Measurements from ENCODE around the gene AARSD1.
"Not testable (repeated sequence)": the region's sequence is repeated elsewhere in the genome, so short reads cannot be mapped to it uniquely, and the experiment has no call there.

Gene AARSD1

GRCh38 chr17:42969001-42969581 lies 4.8 kb upstream of the AARSD1 start:
- FAIRE-seq (no peak), DNase-seq (ENCODE audit: insufficient read length, low spot score) (no peak)
- no peak for TF ChIP-seq POLR2A (IDR thresholded peaks at IDR 0.05; ENCODE audit: low read depth, low read length)

- DNase-seq (ENCODE audit: insufficient read length, low spot score) (no peak), FAIRE-seq (no peak)
- no peak for TF ChIP-seq POLR2A (IDR thresholded peaks at IDR 0.05; ENCODE audit: low read depth, low read length)
Measured at GRCh38 chr17:42967925-42968324, 3.7 kb upstream of the AARSD1 start.

GRCh38 chr17:42953669-42954068 lies 10.6 kb downstream of the AARSD1 start:
- FAIRE-seq: no peak
- TF ChIP-seq POLR2A (IDR thresholded peaks at IDR 0.05; ENCODE audit: low read depth, low read length): no peak
- DNase-seq (ENCODE audit: insufficient read length, low spot score): no peak

GRCh38 chr17:42950044-42950783 lies 14.0 kb downstream of the AARSD1 start:
- FAIRE-seq (no peak), DNase-seq (ENCODE audit: insufficient read length, low spot score) (no peak)
- no peak for TF ChIP-seq POLR2A (IDR thresholded peaks at IDR 0.05; ENCODE audit: low read depth, low read length)

- TF ChIP-seq POLR2A (IDR thresholded peaks at IDR 0.05; ENCODE audit: low read depth, low read length): no peak
- DNase-seq (ENCODE audit: insufficient read length, low spot score): no peak
- FAIRE-seq: no peak
Measured at GRCh38 chr17:42946812-42947211, 17.4 kb downstream of the AARSD1 start.

GRCh38 chr17:42944211-42944610 lies 20.0 kb downstream of the AARSD1 start:
- no peak for DNase-seq (ENCODE audit: insufficient read length, low spot score)
- FAIRE-seq: no peak

GRCh38 chr17:42937712-42938596 lies 26.3 kb downstream of the AARSD1 start:
- FAIRE-seq: no peak
- DNase-seq (ENCODE audit: insufficient read length, low spot score): peak; percentile 44
- TF ChIP-seq POLR2A (IDR thresholded peaks at IDR 0.05; ENCODE audit: low read depth, low read length): no peak

More at GRCh38 chr17:42944211-42944610, 20.0 kb downstream of the AARSD1 start:
- TF ChIP-seq POLR2A (IDR thresholded peaks at IDR 0.05; ENCODE audit: low read depth, low read length): no peak

- FAIRE-seq: no peak
- no peak for TF ChIP-seq POLR2A (IDR thresholded peaks at IDR 0.05; ENCODE audit: low read depth, low read length)
- no peak for DNase-seq (ENCODE audit: insufficient read length, low spot score)
Measured at GRCh38 chr17:42929497-42929844, 34.8 kb downstream of the AARSD1 start.

GRCh38 chr17:42928714-42929496 lies 35.3 kb downstream of the AARSD1 start:
- DNase-seq (ENCODE audit: insufficient read length, low spot score) (peak; percentile 66), FAIRE-seq (no peak)
- TF ChIP-seq POLR2A (IDR thresholded peaks at IDR 0.05; ENCODE audit: low read depth, low read length): no peak

GRCh38 chr17:42924891-42925290 lies 39.4 kb downstream of the AARSD1 start:
- FAIRE-seq (no peak), DNase-seq (ENCODE audit: insufficient read length, low spot score) (no peak)
- no peak for TF ChIP-seq POLR2A (IDR thresholded peaks at IDR 0.05; ENCODE audit: low read depth, low read length)

GRCh38 chr17:42923472-42923871 lies 40.8 kb downstream of the AARSD1 start:
- DNase-seq (ENCODE audit: insufficient read length, low spot score); FAIRE-seq: not testable (repeated sequence)

GRCh38 chr17:42922294-42922693 lies 42.0 kb downstream of the AARSD1 start:
- no peak for TF ChIP-seq POLR2A (IDR thresholded peaks at IDR 0.05; ENCODE audit: low read depth, low read length)
- FAIRE-seq (no peak), DNase-seq (ENCODE audit: insufficient read length, low spot score) (no peak)

GRCh38 chr17:42920922-42921321 lies 43.3 kb downstream of the AARSD1 start:
- TF ChIP-seq POLR2A (IDR thresholded peaks at IDR 0.05; ENCODE audit: low read depth, low read length): no peak
- DNase-seq (ENCODE audit: insufficient read length, low spot score) (no peak), FAIRE-seq (no peak)
